Suprapubic skin (tissue), 3 donors: ENCODE results near the gene PA2G4.

Experiments used
- EP300 ChIP-seq: sonication (generic); formaldehyde crosslinking; IDR thresholded peaks from one replicate; pipeline ENCODE4 v1.6.1; 2017; ENCODE audit warnings: antibody characterized with exemption
- POLR2A ChIP-seq, 2 donors: fragments of 450-650 bp; IDR thresholded peaks; one replicate each; pipeline ENCODE4 v1.6.1; 2017; ENCODE audit warnings: antibody characterized with exemption in 2 of 2, mild to moderate bottlenecking in 2 of 2, moderate library complexity in 2 of 2
- TF ChIP-seq, protein P1 (sequence below), 2 donors: fragments of 200-600 bp in 1 of 2; fragments of 450-650 bp in 1 of 2; sonication (generic) in 1 of 2; IDR thresholded peaks; one replicate each; pipeline ENCODE4 v1.5.1; 2016 to 2019; ENCODE audit warnings: antibody characterized with exemption in 2 of 2, mild to moderate bottlenecking in 1 of 2, moderate library complexity in 1 of 2

DNA sequence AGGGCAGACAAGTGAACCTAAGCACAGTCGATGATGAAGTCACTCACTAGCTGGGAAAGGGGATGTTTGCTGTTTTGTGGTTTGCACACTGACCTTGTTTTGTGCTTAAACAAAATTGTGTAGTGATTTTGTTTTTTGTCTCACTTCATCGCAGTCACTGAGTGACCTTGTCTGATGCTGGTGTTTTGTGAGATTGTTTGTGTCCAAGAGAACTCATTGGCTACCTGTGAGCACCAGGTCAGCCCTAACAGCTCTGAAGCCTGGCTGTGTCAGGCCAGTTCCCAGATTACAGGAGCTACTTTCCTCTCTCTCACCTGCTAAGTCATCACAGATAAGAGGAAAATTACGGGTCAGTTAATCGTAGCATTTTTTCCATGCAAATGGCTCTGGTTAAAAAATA, 19.8 kb downstream of the PA2G4 start:
- TF ChIP-seq POLR2A (IDR thresholded peaks at IDR 0.05) (no peak), EP300 (no peak)
- TF ChIP-seq, protein P1, sequence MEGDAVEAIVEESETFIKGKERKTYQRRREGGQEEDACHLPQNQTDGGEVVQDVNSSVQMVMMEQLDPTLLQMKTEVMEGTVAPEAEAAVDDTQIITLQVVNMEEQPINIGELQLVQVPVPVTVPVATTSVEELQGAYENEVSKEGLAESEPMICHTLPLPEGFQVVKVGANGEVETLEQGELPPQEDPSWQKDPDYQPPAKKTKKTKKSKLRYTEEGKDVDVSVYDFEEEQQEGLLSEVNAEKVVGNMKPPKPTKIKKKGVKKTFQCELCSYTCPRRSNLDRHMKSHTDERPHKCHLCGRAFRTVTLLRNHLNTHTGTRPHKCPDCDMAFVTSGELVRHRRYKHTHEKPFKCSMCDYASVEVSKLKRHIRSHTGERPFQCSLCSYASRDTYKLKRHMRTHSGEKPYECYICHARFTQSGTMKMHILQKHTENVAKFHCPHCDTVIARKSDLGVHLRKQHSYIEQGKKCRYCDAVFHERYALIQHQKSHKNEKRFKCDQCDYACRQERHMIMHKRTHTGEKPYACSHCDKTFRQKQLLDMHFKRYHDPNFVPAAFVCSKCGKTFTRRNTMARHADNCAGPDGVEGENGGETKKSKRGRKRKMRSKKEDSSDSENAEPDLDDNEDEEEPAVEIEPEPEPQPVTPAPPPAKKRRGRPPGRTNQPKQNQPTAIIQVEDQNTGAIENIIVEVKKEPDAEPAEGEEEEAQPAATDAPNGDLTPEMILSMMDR (IDR thresholded peaks at IDR 0.05), result no peak
